Measurements from ENCODE around the gene GRIK4. TPM values are rescaled to one million over a fixed set of nuclear protein-coding genes. Genes with fewer than 3 reads are reported as not detected.

Gene GRIK4
- total and polyA plus RNA-seq, 11 donors, result 0.04 to 0.45 (median 0.12) TPM; not detected in 6

DNA sequence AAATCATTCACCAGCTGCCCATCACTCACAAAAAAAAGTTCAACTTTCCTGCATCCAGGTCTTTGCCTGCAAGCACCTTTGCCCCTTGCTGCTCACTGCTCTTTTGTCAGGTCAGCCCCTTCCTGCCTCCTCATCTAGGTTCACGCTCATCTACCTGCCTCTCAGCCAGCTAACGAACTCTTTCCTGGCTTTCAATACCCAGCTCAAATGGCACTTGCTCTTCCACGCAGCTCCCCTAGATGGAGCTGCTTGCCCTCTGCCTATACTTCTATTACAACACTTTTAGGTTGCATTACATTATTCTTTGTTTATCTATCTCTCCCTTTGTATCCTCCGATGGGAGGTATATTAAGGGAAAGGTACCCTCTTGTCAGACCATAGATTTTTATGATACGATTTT is 433.5 kb downstream of the GRIK4 start:
- DNase-seq, result no peak
- H3K4me3 ChIP-seq, result no peak overlapping the region
- no peak for ATAC-seq
- TF ChIP-seq POLR2A (IDR thresholded peaks at IDR 0.05) (no peak), CTCF (IDR thresholded peaks at IDR 0.05) (peak in 2 of 12 donors; percentile 11 to 15)
- intact Hi-C loops (cut with DNase I), result loop anchor here in 2 of 10 donors (10.0 kb wide), 2 partner anchors 170 to 260 kb away; no protein-coding TSS in a partner anchor
- WGBS, 4 donors, result 79 to 85% (median 82%) methylated on average over 5 of the region's 5 CpGs
- H3K4me1 ChIP-seq, result no peaks in the 10 kb centered on the region
- H3K27me3 ChIP-seq, result peaks cover 0 to 45% (median 5%) of the 10 kb centered on the region in 9 donors
- peaks cover 0 to 14% (median 5%) of the 10 kb centered on the region in 12 donors for H3K9me3 ChIP-seq
- no peak overlapping the region for H3K27ac ChIP-seq
- no peaks in the 10 kb centered on the region for H3K36me3 ChIP-seq

DNA sequence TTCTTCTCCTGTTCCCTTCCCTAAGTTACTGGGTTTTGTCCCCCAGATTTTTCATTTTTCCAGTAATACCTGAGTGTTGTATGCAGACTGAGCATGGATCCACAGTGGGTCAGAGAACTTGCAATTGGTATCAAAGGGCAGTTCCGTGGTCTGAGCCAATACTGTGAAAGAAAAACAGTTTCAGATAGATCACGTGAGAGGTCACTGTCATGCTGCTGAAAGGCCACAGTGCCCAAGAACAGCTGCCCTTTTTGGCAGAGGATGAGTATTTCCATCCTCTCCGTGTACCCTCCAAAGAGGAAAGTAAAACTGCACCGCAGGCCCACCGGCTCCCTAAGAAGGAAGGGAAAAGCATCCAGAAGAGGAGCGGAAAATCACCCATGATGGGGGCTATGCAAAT is 439.3 kb downstream of the GRIK4 start:
- H3K4me1 ChIP-seq, result peaks cover 0 to 12% (median 3%) of the 10 kb centered on the region in 12 donors
- H3K27me3 ChIP-seq, result peaks cover 0 to 28% (median 5%) of the 10 kb centered on the region in 9 donors
- intact Hi-C loops (cut with DNase I), result loop anchor here (5.0 to 10.0 kb wide), 6 partner anchors 164 to 439 kb away; partner anchors contain the start of gene GRIK4 (in 4 of the 10)
- H3K9me3 ChIP-seq, result no peaks in the 10 kb centered on the region
- ATAC-seq (no peak), DNase-seq (no peak)
- H3K36me3 ChIP-seq, result no peaks in the 10 kb centered on the region
- H3K27ac ChIP-seq, result no peak overlapping the region
- TF ChIP-seq CTCF (IDR thresholded peaks at IDR 0.05) (no peak), POLR2A (IDR thresholded peaks at IDR 0.05) (no peak)
- H3K4me3 ChIP-seq, result no peak overlapping the region
- 58 to 71% (median 63%) methylated on average over 6 of the region's 6 CpGs for WGBS, 4 donors

DNA sequence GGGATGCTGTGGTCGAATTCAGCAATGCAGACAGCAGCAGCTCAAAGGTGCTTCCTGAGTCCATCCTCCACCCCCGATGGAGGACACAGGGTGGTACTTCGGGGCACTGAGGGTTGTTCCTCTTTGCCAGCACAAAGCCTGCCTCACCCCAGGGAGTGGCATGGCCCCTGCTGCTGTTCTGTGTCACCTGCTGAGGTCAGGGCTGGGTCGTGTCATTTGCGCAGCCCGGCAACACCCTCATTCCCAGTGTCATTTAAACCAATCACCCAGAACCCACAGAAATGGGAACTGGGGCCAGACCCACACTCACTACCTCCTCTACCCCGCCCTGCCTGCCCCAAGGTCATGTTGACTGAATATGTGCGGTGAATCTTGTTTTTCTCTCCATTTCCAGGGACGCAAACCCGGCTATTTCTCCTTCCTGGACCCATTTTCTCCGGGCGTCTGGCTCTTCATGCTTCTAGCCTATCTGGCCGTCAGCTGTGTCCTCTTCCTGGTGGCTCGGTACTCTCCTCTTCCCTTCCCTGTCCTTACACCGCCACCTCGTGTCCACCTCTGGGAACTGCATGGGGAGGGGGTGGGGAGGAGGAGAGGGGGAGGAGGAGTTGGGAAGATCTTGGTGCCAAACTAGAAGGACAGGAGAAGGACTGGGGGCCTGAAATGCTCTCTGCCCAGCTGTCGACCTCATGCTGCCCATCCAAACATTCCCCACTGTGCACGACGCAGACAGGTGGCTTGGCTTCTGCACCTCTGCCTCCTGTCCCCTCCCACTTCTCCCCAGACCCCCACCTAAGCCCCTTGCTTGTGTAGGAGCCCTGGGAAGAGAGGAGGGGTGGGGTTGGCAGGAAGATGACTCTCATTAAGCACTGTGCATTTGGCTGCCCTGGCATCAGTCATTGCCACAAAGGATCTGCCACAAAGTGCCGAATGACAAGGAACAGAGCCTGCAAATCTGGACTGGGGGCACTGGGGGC is 441.2 kb downstream of the GRIK4 start:
- WGBS, 4 donors, result 17 to 23% (median 19%) methylated on average over 20 of the region's 20 CpGs
- peaks cover 0 to 12% (median 3%) of the 10 kb centered on the region in 12 donors for H3K4me1 ChIP-seq
- TF ChIP-seq CTCF (IDR thresholded peaks at IDR 0.05) (peak; percentile 47 to 81 (median 68)), POLR2A (IDR thresholded peaks at IDR 0.05) (no peak)
- H3K4me3 ChIP-seq, result peak overlapping the region in 6 of 12 donors; percentile 9 to 38 (median 26)
- DNase-seq (peak; percentile 70 to 89 (median 72)), ATAC-seq (peak; percentile 75 to 96 (median 92))
- H3K27me3 ChIP-seq, result peaks cover 0 to 20% (median 3%) of the 10 kb centered on the region in 9 donors
- H3K27ac ChIP-seq, result peak overlapping the region in 3 of 12 donors; percentile 28 to 39 (median 38)
- intact Hi-C loops (cut with DNase I), result loop anchor here (1.0 to 10.0 kb wide), 9 partner anchors 162 to 442 kb away; partner anchors contain the start of gene GRIK4 (in 9 of the 10)
- H3K36me3 ChIP-seq, result no peaks in the 10 kb centered on the region
- no peaks in the 10 kb centered on the region for H3K9me3 ChIP-seq

DNA sequence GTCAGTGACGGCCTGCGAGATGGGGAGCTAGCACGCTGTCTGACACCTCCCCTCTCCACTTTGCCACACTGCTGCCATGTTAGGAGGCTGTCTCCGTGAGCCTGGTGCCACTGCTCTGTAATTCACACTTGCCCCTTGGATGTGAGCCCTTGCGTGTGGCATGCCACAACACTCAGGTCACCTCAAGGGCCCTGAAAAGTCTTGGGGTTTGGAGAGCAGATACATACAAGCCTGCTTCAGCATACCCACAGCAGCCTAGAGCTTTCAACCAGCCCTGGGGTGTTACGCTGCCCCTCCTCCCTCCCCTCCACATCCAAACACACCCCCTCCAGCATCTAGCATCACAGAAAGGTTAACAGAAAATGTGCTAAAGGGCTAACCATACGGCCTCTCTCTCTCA is 442.8 kb downstream of the GRIK4 start:
- peaks cover 0 to 12% (median 3%) of the 10 kb centered on the region in 12 donors for H3K4me1 ChIP-seq
- no peak overlapping the region for H3K4me3 ChIP-seq
- WGBS, 4 donors, result 81 to 89% (median 85%) methylated on average over 6 to 7 of the region's 7 CpGs
- DNase-seq, result no peak
- H3K27ac ChIP-seq, result no peak overlapping the region
- no peaks in the 10 kb centered on the region for H3K36me3 ChIP-seq
- no peaks in the 10 kb centered on the region for H3K9me3 ChIP-seq
- no peak for ATAC-seq
- no peak for TF ChIP-seq CTCF (IDR thresholded peaks at IDR 0.05)
- TF ChIP-seq POLR2A (IDR thresholded peaks at IDR 0.05), result no peak
- peaks cover 0 to 6% (median 0%) of the 10 kb centered on the region in 9 donors for H3K27me3 ChIP-seq
- intact Hi-C loops (cut with DNase I), result loop anchor here (5.0 to 10.0 kb wide), 6 partner anchors 160 to 442 kb away; partner anchors contain the start of gene GRIK4 (in 4 of the 10)
